Fibroblast of skin of right biceps (primary cell): ENCODE data around the gene TCEAL3.
A peak's percentile ranks its signal among the peaks of the same experiment; 100 is the strongest.
"Not testable (repeated sequence)": the region's sequence is repeated elsewhere in the genome, so short reads cannot be mapped to it uniquely, and the experiment has no call there.

ENCODE experiments used
- DNase-seq: peaks from one replicate; pipeline ENCODE4 v3.0.0-alpha.2; 2013

The TCEAL3 gene

DNA sequence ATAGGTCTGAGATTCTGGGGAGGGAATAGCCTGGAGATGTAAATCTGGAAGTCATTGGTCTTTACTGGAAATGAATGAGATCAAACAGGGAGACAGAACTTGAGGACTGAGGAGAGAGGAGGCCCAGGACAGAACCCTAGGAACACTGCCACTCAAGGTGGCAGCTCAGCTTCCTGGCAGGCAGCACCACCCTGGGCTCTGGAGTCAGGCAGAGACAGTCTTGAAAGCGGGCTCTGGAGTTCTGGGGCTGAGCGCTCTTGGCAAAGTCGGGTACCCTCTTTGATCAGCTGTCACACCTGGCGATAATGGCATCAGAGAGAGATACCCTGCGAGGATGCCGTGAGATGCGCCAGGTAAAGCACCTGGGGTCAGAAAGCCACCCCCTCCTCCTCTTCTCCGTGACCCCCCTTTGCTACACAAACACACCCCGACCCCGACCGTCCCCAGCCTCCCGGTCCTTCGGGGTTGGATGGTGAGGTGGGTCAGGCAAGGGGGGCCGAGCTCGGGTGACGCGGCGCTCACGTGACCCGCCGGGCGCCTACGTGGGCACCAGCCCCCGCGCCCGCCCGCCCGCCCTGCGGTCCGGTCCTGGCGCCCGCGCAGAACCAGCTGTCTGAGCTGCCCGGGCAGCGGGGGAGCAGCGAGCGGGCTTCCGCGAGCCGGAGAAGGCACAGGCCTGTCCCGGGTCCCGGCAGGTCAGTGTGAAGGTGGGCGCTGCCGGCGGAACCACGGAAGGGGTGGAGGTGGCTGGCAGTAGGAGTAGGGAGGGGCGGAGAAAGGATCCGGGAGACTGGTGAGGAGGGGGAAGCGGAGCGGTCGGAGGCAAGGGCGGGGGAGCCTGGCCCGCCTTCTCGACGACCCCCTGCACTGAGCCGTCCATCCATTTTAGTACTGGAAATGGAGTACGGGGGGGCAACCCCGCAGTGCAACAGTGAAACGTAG lies at the start of gene TCEAL3:
Gene TCEAL3 (plus strand): TSS at position 600 of the 942 bp plus-strand sequence. CDS start 1,102 bp downstream, outside the sequence.
- DNase-seq, result peak; percentile 45

- no peak for DNase-seq
Observed at GRCh38 chrX:103560256-103560655, 47.5 kb upstream of the TCEAL3 start.

GRCh38 chrX:103562801-103563200 lies 45.0 kb upstream of the TCEAL3 start:
- DNase-seq, result peak; percentile 30

GRCh38 chrX:103565197-103565596 lies 42.6 kb upstream of the TCEAL3 start:
- no peak for DNase-seq

DNA sequence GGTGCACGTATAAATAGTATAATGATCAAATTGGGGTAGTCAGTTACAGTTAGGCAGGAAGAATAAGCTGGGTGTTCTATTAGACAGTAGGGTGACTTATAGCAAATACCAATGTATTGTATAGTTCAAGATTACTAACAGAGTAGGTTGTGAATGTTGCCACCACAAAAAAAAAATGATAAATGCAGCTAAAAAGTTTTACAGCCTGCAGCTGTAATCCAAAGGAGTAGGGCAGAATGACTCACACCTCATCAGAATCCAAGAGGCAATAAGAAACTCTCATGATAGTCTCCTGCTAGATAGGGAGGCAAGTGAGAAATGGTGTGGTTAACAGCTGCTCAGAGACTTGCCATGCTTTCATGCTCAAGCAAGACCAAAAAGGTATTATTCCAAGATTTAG lies 42.0 kb upstream of the TCEAL3 start:
- DNase-seq, result peak; percentile 74

GRCh38 chrX:103571121-103571520 lies 36.6 kb upstream of the TCEAL3 start:
- no peak for DNase-seq

DNA sequence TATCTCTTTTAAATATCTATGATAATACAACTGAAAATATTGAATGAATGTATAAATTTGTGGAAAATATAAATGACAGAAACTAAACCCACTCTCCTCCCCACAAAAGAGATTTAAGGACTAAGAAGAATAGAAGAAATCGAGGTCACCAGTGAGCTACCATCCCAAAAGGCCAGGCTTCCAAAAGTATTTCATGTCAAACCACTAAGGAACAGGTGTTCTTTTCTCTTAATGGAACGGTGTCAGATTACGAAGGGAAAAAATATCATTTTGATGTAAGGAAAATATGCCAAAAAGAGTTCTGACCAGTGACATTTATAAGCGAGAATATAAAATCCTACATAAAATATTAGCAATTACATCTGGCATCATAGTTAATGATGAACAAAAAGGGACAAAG lies 36.0 kb upstream of the TCEAL3 start:
- DNase-seq, result no peak

DNA sequence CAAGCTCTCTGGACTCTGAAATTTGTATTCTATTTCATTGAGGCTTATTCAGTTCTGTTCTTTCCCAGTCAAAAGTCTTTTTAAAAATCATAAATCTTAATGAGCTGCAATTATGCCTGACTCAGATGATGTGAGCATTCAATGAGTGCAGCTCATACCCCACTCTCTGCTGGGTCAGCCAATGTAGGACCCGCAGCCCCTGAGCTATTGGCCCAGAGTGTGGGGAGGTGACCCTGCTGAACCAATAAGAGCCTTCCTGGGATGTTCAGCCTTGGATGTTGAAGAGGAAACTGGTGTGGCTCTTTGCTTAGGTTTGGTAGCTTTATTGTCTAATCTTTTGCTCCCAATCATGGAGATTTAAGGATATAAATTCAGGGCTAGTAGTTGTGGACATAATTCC lies 34.6 kb upstream of the TCEAL3 start:
- DNase-seq, result no peak

GRCh38 chrX:103584596-103584995 lies 23.2 kb upstream of the TCEAL3 start:
- DNase-seq, result no peak

GRCh38 chrX:103585411-103586313 lies 22.1 kb upstream of the TCEAL3 start, which contains the start of gene TCEAL4:
TCEAL4 (plus strand) TSS chrX:103585515; CDS start chrX:103586676, 1,161 bp downstream.
- no peak for DNase-seq

- DNase-seq, result no peak
Observed at GRCh38 chrX:103586314-103586646, 21.5 kb upstream of the TCEAL3 start.

DNA sequence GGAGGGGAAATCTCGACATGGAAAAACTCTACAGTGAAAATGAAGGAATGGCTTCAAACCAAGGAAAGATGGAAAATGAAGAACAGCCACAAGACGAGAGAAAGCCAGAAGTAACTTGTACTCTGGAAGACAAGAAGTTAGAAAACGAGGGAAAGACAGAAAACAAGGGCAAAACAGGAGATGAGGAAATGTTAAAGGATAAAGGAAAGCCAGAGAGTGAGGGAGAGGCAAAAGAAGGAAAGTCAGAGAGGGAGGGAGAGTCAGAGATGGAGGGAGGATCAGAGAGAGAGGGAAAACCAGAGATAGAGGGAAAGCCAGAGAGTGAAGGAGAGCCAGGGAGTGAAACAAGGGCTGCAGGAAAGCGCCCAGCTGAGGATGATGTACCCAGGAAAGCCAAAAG lies 21.1 kb upstream of the TCEAL3 start:
- DNase-seq, result no peak

- not testable (repeated sequence) for DNase-seq
Observed at GRCh38 chrX:103592295-103592694, 15.5 kb upstream of the TCEAL3 start.

DNA sequence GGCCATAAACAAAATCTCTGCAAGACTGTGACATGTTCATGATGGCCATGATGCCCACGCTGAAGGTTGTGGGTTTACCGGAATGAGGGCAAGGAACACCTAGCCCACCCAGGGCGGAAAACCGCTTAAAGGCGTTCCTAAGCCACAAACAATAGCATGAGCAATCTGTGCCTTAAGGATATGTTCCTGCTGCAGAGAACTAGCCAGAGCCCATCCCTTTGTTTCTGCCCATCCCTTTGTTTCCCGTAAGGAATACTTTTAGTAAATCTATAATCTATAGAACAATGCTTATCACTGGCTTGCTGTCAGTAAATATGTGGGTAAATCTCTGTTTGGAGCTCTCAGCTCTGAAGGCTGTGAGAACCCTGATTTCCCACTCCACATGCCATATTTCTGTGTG lies 12.6 kb upstream of the TCEAL3 start:
- DNase-seq, result not testable (repeated sequence)

DNA sequence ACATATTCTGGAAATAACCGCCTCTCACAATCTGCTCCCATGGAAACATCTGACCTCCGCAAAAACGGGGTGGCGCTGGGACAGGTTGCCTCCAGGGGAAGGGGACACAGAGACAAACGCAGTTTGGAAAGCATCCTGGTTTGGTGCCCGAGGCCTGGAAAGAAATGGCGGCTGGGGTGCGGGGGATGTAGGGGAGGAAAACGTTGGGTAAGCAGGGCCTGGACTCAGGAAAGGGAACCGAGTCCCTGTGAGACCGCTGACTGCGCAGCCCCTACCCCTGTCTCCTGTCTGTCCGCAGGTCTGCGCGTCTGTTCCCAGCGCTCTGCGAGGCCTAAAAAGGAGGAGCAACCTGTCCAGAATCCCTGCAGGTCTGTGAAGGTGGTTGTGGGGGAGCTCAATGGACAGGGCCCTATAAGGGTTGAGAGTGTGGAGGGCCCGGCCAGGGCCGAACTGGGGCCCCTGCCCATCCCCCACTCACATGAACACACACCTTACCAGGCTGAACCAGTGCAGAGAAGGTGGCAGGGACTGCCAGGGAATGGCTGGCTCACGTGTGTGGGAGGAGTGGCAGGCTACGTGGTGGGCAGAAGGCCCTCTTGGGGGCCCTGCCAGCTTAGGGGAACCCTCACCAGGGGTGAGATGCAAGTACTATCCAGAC lies 672 bp downstream of the TCEAL3 start:
- DNase-seq, result no peak

DNA sequence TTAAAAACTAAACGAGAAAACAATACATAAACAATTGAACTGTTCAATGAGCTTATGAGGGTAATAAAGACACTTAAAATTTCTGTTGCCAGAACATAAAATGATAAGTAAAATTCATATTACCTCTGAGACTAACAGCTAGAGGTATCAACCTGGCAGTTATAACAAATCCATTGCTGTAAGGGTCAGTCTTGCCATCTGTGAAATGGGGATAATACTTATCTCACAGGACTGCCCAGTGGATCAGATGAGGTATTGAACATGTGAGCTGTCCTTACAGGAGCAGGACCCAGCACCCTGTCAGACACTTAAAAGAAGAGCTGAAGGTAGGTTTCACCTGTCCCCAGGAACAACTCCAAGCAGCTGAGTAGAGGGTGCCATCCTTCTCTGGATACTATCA lies 2.5 kb downstream of the TCEAL3 start:
- no peak for DNase-seq

- DNase-seq, result no peak
Observed at GRCh38 chrX:103613362-103613890, 5.7 kb downstream of the TCEAL3 start.

- peak; percentile 48 for DNase-seq
Observed at GRCh38 chrX:103614999-103615398, 7.2 kb downstream of the TCEAL3 start.

DNA sequence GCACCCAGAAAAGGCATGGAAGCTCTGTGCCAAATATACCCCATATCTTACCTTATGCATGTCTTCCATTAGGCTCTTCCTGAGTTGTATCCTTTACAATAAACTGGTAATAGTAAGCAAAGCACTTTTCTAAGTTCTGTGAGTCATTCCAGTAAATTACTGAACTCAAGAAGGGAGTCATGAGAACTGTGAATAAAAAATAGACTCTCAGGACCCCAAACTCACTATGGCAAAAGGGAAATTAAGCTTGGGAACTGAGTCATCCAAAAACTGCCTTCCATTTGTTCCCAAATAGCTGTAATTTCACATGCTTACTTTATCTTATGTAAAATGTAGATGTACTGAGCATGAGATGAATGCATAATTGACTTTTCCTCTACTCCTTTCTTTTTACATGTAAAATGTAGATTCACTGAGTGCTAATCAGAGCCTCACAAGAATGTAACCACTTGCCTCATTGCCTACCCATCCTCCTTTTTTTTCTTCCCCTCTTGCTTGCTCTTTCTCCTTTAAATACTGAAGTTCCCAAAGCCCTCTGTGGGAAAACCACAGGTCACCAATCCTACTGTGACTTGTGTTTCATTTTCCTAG lies 8.1 kb downstream of the TCEAL3 start:
- DNase-seq, result peak; percentile 53

DNA sequence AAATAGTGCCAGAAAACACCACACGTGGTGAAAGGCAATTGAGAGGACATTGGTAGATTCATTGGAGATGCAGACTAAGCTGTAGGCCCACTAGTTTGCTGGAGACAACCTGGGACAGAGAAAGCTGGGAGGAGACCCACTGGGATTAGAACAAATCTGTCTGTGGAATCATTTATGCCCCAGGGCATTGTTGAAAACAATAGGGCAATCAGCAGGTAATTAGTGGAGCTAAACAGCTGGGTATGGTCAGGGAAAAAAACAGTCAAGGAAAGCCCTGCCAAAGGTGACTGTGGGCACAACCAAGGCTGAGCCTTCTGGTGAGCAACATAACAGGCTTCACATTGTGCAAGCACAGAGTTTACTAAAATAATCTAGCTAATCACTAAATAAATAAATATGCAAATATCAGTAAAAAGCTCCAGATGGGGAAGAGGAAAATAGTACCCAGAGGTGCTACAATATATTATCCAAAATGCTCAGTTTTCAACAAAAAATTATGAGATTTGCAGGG lies 9.0 kb downstream of the TCEAL3 start:
- DNase-seq, result no peak

- DNase-seq, result no peak
Observed at GRCh38 chrX:103624111-103624510, 16.3 kb downstream of the TCEAL3 start.

- DNase-seq, result peak; percentile 48
Observed at GRCh38 chrX:103626855-103627254, 19.1 kb downstream of the TCEAL3 start.
